Epithelial cell of prostate (primary cell): ENCODE measurements around the gene CARMIL1.

ENCODE experiments used
- DNase-seq: peaks from one replicate; pipeline ENCODE4 v3.0.0-alpha.2; 2011; ENCODE audit warnings: low read depth, low spot score
- H3K27ac ChIP-seq: fragments of 450-650 bp; 2 replicates; pipeline ENCODE4 v1.5.1; 2017; ENCODE audit warnings: mild to moderate bottlenecking

The CARMIL1 gene

DNA sequence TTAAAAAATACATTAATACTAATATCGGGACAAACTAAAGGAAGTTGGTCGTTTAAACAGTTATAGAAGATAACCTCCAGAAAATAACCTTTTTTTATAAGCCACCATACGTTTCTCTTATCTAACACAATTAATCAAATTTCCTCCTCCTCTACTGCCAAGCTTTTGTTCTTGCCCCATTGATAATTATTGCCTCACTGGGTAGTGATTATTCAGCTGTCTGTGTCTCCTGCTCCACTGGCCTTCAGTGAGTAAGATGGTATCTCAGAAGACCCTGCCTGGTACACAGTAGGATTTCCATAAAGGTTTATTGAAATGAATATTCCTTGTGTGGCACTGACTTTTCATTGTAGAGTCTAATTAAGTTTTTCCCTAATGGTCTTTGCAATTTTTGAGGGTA is 207.4 kb downstream of the CARMIL1 start:
- no peak overlapping the region for H3K27ac ChIP-seq
- no peak for DNase-seq

DNA sequence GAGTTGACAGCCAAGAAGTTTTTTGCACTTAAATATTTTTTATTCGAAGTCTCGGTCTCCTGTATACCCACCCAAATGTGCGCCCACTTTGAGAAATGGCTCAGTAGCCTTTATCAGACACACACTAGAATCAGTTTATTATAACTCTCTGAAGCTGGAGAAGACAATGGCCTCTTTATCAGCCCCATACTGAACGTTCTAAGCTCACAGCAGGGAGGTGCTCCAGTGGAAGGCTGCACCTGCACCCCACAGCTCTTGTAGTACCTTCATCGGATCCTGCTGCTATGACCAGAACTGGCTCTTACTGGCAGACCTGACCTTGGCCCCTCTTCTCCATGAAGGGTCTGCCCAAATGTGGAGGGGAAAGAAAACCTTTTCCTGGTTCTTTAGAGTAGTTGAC is 207.8 kb downstream of the CARMIL1 start:
- no peak for DNase-seq

DNA sequence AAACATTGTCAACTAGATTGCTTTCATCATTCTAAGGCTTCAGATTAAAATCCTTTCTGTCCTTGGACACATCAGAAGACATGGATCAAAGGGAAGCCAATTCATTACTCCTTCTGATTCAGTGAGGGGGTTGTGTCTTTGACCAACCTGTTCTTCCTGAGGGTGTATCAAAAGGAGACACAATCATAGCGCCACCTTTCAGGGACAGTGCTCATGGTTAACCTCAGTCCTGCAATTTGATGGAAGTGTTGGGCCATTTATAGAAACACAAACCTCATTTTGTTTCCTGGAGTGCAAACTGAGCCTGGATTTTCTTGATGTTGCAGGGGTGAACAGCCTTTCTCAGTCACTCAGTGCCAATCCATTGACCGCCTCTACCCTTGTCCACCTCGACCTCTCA is 209.0 kb downstream of the CARMIL1 start:
- no peak overlapping the region for H3K27ac ChIP-seq
- DNase-seq: no peak

More for the DNA sequence above, 207.8 kb downstream of the CARMIL1 start:
- H3K27ac ChIP-seq: no peak overlapping the region

DNA sequence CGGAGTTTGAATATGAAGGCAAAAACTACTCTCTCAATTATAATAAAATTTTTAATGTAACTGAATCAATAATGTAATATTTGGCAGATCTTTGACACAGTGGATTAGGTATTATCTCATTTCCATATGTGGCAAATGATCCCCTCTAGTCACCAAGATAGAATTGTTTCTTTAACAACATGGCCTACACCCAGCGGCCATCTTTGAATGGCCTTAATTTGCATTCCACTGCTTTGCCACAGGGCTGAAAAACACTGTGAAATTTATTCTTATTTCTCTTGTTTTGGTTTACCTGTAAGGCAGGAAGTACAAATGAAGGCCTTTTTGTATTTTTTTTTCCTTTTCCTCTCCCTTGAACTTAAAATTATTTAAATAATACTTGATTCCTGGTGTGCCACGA is 210.2 kb downstream of the CARMIL1 start:
- no peak for DNase-seq
- H3K27ac ChIP-seq: no peak overlapping the region

DNA sequence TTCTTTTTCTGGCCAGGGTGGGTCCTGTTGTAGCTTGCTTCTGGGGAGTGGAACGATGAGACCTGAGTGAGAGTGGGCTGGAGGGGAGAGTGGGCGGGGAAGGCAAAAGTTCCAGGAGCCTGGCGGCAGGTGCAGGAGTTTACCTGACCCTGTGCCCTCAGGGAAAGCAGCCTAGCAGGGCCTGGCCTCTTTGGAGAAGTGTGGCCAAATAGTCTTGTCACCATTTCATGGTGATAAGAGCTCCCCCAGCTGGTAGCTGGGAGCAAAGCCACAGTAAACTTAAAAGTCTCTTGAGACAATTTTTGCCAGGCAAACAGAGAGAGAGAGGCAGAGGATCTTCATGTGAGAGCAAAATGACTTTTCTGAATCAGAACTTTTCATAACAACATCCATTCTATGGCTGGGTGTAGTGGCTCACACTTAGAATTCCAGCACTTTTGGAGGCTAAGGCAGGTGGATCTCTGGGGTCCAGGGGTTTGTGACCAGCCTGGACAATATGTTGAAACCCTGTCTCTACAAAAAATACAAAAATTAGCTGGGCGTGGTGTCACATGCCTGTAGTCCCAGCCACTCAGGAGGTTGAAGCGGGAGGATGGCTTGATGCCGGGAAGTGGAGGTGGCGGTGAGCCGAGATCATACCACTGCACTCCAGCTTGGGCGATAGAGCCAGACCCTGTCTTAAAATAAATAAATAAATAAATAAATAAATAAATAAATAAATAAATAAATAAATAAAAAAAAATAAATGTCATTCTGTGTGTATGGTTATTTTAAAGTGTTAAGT is 211.0 kb downstream of the CARMIL1 start:
- DNase-seq: peak; percentile 27
- no peak overlapping the region for H3K27ac ChIP-seq

DNA sequence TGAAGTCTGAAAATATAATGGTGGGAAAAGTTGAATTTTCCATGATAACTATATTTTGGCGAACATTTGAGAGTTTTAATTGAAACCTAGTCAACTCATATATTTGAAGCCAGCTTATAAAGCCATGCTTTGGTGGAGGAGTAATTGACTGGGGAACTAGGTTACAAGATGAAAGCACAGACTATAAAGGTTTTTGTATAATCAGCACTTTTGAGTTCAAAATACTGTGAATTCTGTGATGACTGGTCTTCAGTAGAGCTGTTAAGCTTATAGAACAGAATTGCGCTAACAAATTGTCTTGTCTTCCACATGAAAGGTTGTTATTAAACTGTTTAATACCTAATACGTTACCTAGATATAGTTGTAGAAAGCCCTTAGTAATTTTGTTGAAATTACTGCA is 213.8 kb downstream of the CARMIL1 start:
- no peak for DNase-seq
- no peak overlapping the region for H3K27ac ChIP-seq

DNA sequence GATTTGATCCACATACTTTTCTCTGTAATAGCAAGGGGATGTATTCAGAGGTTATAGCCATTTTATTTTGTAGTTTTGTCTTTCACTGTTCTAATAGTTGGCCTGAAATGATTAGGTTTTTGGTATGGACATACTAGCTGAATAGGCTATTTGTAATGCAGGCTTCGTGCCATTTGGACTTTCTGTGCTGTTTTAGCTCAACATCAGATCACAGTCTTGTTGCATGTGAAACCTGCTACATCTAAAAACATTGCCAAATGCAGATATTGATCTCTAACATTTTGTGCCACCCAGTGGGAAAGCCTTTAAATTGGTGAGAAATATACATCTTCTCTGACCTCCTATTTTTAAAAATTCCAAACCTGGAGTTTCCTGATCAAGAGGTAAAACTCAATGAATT is 215.3 kb downstream of the CARMIL1 start:
- no peak overlapping the region for H3K27ac ChIP-seq
- no peak for DNase-seq

DNA sequence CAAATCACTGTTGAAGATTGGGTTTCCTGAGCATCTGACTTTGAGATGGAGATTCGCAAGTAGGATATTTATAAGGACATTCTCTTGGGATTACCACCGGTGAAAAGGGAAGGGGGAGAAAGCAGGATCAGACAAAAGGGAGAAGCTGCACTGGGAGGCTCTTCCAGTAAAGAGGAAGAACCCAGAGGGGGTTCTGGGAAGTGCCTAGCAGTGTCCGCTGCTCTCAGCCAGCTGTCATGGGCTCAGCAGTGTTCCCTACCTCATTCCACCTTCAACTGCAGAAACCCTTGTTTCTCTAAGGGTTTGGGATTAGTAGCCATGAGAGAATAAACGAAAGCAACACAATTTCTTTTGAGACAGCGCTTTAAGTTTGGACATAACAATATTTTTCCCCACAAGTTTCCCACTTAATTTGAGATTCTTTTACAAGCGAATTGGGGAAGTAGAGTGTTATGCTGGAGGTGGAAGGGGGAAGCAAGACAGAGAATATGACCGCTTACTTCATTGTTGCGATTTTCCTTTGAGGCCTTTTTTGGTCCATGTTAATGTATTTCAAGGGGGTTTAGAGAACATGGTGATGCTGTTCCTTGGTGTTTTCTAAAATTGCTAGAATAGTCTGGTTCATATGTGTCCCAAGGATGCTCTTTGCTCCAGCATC is 218.3 kb downstream of the CARMIL1 start:
- H3K27ac ChIP-seq: no peak overlapping the region
- DNase-seq: no peak

DNA sequence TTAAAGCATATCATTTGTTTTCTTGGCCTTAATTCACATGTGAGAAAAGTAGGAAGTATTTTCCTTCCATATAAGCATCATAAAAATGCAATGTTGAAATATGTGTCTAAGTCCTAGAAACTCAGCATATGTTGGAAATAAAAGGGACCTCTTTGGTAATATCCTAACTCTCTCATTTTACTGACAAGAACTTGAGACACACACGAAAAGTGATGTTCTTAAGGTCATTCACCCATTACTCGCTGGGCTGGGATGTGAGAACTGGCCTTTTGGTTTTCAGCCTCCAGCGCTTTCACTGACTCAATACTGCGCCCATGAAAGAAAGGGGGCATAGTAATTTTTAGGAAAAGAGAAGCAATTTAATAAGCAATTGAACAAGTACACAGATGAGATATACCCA is 219.3 kb downstream of the CARMIL1 start:
- DNase-seq: no peak
- H3K27ac ChIP-seq: no peak overlapping the region

DNA sequence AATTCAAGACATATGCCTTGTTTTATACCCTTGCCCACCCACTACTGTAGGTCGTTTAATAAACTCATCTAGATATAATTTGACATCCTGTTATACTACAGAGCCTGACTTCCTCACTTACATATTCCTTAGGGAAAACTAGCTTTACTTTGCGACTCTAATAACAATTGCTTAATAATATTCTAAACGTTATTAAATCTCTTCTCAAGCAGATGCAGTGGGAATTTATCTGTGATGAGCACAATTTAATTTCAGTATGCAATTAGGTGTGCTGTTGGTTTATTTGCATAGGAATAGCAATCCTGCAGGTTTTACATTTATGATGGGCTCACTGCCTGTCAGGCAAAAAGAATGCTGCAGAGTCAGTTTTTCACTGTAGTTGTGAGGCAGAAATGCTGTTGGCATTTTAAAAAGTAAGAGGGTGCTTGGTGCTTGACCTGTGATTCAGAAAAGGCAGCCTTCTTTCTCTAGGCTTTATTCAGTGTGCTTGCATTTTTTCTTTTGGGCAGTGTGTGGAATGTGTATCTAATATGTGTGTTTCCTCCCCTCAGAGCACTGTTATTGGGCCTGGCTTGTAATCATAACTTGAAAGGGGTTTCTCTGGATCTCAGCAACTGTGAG is 220.6 kb downstream of the CARMIL1 start:
- DNase-seq: peak; percentile 26
- H3K27ac ChIP-seq: peak overlapping the region; percentile 41

DNA sequence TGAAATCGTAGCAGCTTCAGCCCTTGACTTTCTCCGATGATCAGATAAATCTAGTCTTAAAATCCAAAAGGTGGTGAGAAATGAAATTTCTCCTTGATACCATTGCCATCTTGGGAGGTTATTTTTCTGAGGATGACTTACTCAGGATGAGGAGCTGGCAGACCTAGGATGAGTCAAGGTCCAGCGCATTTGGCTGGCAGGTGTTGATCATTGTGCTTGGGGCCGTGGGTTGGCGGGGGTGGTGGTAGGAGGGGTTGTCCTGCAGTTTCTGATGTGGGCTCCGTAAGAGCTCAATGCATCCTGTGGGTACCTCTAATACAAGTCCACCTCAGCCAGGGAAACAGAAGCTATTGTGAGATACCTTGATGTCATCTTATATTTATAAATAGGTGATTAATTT is 224.5 kb downstream of the CARMIL1 start:
- H3K27ac ChIP-seq: no peak overlapping the region
- DNase-seq: no peak

DNA sequence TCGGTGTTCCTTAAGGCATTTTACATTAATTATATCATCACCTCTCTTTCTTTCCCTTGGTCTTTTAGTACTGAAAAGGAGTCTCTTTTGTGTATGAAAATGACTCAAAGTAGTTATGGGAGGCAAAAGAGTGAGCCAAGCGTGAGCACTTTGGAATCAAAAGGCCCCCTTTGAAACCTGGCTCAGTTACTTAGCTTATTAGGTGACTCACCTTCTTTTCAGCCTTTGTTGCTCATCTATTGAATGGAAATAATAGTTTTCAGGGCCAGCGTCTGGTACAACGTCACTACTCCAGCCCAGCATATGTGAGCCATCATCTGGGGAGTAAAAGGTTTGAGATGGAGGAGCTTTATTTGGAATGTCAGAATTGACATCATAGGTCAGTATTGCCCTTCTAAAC is 225.5 kb downstream of the CARMIL1 start:
- H3K27ac ChIP-seq: peak overlapping the region; percentile 9
- peak; percentile 27 for DNase-seq

DNA sequence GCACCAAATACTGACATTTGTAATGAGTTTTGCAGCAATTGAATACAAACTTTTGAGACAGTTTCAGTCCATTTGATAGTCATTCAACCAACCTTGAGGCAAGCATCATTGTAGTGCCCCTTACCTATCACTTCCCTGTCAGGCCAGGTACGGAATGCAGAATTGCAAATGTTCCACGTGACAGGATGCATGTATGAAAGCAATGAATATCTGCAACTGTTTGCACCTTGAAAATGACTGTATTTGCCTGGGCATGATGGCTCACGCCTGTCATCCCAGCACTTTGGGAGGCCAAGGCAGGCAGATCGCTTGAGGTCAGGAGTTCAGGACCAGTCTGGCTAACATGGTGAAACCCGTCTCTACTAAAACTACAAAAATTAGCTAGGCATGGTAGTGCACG is 226.8 kb downstream of the CARMIL1 start:
- no peak overlapping the region for H3K27ac ChIP-seq
- no peak for DNase-seq

DNA sequence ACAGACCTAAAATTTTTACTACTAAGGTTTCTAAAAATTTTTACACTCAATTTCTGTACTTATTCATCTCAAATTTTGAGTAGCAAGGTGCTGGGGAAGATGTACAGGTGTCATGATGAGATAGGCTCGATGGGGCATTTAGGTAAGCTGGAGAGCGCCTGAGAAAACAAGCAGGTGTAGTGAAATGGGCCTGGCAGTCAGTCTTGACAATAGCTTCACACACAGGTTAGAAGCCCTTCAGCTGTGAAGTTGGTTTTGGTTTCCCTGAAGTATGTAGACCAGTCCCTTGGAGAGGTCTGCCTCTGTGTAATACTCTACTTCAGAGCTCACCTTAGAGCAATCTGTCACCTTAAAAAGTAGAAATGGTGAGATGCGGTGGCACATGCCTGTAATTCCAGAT is 228.9 kb downstream of the CARMIL1 start:
- no peak overlapping the region for H3K27ac ChIP-seq
- DNase-seq: no peak

DNA sequence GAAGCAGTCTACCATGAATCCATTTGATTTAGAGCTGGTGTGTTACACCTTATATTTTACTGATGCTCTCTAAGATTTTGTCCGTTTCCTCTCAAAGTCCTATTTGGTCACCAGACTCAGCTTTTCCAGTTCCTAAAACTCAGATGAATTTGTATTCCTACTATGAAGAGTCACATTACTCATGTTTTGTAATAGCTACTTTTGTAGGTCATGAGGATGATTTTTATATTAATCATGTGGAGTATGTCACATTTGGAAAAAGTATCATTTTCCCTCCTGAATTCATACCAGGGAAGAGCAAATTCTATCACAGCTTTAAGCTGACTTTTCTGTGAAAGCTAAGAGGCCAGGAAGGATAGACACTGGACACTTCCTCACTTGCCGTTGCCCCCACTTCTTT is 232.2 kb downstream of the CARMIL1 start:
- H3K27ac ChIP-seq: no peak overlapping the region
- no peak for DNase-seq

DNA sequence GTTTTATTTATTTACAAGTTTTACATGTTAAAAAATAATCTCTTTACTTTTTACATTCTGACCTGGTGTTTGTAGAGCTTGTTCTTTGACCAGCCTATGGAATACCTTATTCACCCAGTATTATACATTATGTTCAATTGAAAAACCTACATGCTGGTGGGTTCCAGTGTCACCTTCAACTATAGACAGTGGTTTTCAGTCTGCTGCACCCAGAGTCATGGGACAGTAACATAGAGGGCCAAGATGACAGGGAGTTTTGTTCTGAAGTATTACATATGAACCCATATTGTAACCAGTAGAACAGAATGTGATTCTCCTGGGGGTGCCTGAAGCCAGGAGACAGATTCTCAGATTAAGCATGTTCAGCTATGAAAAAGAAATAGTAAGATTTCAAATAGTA is 233.4 kb downstream of the CARMIL1 start:
- H3K27ac ChIP-seq: no peak overlapping the region
- DNase-seq: no peak

DNA sequence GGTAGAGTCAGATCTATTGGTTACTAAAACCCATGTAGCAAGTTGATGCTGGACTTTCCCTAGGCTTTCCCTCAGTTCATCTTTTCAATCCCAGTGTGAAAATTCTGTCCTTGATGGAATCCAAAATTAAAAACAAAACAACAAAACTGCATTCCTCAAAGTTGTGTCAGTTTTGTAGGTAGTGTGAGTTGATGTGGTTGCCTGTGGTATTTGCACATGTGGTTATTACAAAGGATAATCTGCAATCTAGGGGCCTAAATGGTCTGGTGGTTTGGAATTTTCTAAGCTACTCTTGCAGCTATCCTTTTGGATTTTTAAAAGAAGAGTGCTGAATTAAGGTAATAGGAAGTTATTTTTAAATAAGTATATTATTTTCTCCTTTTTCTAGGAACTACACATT is 240.7 kb downstream of the CARMIL1 start:
- H3K27ac ChIP-seq: no peak overlapping the region
- no peak for DNase-seq

DNA sequence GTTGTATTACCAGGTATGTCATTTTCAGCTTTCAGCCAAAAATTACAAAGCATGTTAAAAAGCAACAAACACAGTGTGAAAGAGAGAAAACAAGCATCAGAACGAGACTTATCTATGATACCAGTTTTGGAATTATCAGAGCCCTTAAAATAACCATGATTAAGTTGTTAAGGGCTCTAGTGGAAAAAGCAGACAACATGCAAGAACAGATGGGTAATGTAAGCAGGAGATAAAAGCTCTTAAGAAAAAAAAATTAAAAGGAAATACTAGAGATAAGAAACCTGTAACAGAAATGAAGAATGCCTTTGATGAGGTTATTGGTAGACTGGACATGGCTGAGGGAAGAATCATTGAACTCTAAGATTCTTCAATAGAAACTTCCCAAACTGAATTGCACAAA is 245.4 kb downstream of the CARMIL1 start:
- no peak for DNase-seq
- no peak overlapping the region for H3K27ac ChIP-seq

DNA sequence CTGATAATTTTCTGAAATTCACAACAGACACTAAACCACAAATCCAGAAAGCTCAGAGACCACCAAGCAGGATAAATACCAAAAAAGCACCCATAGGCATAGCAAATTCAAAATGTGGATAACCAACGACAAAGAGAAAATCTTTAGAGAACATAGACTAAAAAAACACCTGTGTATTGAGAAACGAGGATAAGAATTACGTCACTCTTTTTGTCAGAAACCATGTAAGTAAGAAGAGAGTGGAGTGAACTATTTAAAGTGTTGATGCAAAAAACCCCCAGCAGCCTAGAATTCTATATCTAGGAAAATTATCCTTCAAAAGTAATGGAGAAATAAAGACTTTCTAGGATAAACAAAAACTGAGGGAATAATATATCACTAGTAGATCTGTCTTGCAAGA is 245.9 kb downstream of the CARMIL1 start:
- no peak overlapping the region for H3K27ac ChIP-seq
- no peak for DNase-seq

DNA sequence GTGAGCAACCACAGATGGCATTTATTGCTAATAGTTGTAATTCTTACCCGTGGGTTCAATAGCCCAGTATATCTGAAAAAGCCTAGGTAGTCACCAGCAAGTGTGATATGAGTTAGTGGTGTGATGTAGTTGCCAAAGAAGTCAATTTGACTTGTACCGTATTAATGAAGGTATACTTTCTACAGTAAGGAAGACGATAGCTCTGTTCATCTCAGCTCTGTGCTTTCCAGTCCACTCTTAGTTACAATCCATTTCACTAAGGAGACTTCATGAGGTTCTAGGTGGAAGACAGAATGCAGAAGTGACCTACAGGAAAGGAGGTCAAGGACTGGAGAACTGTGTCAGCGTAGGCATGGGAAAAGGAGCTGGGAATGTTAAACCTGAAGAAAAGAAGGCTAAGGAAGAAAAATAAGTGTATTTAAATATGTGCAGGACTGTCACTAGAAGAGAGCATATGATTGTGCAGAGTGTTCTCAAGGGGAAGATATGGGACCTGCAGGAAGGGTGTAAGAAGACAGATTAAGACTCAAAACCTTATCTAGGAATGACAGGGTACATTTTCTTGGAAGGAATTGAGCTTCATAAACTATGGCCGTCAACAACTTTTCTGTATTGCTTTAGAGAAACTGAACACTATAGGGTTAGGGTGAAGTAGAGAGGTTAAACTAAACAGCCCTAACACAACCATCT is 255.9 kb downstream of the CARMIL1 start:
- H3K27ac ChIP-seq: no peak overlapping the region
- DNase-seq: no peak

DNA sequence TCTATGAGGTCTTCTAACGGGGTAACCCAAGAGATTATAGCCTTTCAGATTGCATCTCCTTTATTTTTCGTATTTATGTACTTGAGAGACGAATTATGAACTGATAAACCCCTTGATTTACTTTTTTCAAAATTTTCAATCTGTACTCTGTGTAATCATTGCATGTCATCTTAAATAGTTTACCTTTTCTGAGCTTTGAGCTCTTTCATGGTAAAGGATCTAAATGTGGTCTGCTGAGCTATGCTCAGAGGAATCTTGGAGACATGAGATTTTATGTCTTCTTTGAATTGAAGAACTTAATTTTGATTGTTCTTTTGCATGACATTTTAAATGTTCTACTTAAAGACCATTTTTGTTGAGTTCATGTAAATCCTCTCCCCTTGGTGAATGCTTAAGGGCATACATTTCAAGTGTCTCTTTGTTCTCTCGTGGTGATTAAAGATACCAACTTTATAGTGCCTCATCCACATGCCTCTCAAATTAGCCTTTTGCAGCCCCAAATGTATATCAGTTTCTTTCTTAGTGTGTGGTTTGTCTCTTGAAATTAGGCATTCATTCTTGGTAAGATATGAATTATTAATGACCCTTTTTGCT is 256.6 kb downstream of the CARMIL1 start:
- no peak for DNase-seq

More for the DNA sequence above, 256.6 kb downstream of the CARMIL1 start:
- H3K27ac ChIP-seq: no peak overlapping the region
